Stimulated activated CD8-positive, alpha-beta memory T cell treated with anti-CD3 and anti-CD28 coated beads, Interleukin-7, amount 100 ng/mL, for 24 hours (primary cell): ENCODE measurements around the gene DTYMK.
A peak's percentile ranks its signal among the peaks of the same experiment; 100 is the strongest.

Experiments
- DNase-seq: peaks from one replicate; pipeline ENCODE4 v3.0.0-alpha.2; 2020; ENCODE audit warnings: low read depth

The DTYMK gene

DNA sequence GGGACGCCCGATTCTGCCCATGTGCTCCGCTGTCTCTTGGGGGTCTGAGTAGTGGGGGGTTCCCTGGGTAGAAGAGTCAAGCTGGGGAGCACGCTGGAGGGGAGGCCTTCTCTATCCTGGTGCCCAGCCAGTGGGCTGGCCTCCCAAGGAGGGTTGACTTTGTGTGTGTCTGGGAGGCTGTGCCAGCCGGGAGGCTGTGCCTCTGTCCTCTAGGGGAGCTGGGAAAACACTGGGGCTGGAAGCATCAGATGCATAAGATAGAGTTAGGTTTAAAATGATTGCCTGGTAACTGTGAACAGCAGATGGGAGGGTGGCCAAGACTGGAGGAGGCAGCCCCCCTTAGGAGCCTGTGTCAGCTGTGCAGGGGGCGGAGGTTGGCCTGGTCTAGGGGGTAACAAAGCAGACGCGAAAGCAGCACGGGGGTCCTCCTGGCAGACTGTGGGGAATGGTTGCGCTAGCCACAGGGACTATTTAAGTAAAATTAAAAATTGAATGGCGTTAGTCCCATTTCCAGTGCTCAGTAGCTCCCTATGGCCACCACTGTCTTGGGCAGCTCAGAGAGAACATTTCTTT lies 16.5 kb upstream of the DTYMK start:
- DNase-seq = no peak

DNA sequence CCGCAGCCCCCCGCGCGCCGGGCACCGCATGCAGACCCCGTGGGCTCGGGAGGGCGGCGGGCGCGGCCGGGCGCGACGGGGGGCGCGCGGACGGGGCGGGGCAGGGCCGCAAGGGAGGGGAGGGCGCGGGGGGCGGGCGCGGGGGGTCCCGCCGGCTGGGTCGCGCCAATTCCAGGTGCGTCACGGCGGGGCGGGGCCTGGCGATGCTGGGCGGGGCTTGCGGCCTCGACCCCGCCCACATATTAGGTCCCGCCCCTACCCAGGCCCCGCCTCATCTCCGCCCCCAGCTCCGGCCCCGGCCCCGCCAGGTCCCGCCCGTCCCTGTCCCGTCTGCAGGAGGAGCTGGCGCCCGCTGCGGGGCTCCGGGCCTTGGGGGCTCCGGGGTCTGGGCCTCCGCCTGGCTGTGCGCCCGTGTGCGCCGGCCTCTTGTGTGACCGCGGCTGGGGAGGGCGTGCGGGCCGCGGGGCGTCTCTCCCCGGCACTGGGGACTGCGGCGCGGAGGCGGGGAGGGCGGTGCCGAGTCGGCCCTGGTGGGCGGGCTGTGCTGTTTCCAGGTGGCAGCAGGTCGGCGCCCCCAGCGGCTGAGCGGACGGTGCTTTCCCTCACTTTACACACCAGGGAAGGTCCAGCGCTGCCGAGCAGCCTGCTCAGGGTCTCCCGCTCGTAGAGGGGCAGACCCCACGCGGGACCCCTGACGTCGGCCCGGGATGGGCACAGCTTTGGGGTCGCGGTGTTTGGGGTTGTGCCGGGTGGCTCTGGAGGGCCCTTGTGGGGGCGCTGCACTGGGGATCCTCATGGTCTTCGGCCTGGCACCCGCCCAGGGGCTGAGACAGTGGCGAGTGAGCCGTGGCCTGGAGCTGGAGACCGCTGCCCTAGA lies 15.8 kb upstream of the DTYMK start:
- DNase-seq = peak; percentile 72

DNA sequence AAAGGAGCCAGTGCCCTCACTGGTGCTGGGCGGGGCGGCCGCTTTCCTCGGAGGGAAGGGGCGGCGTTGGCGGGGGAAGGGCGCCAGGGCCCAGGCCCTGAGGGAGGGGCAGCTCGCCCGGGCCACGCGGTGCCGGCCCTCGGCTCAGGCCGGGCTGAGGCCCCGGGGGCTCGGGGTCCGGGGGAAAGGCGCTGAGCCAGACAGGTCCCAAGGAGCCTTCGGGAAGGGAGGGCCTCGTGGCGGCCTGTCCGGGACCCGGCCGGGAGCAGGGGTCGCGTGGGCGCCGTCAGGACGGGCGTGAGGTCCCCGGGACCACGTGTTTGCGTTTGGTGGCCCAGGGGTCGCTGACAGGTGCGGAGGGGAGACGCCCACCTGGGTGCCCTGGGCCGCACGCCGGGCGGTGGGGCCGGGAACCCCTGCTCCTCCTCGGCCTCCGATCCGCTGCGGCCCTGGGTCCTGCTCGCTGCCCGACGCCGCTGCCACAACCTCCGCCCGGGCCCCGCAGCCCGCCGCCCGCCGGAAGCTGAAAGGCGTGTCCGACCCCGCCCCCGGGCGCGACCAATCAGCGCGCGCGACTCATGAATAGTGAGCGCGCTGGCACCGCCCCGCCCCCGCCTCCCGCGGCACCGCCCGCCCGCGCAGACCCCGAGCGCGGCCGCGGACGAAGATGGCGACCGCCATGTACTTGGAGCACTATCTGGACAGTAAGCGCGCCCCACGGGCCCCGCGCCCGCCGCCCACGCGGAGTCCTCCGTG lies 15.0 kb upstream of the DTYMK start, which contains the start of gene ING5:
ING5 (plus strand) TSS at position 641 of the 756 bp plus-strand sequence; CDS start at position 668, 27 bp downstream.
- peak; percentile 93 for DNase-seq

DNA sequence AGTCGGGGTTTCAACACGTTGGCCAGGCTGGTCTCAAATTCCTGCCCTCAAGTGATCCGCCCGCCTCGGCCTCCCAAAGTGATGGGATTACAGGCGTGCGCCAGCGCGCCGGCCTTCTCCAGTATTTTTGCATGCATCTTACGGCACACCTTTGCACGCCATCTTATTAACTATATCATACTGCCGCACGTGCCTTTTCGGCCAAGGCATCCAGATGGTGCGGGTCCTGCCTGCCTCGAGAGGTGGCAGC lies 14.5 kb upstream of the DTYMK start:
- no peak for DNase-seq

DNA sequence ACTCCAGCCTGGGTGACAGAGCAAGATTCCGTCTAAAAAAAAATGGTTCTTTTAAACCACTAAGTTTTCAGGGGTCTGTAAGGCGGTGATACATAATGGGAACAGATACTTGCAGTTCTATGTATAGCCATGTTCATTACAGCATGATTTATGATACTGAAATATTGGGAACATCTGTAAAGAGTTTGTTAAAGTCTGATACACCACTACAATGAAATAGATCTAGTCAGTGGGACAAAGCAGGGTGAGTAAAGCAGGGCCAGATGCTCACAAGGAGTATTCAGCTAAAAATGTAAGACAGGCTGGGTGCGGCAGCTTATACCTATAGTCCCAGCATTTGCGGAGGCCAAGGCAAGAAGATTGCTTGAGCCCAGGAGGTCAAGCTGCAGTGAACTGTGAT lies 9.0 kb upstream of the DTYMK start:
- DNase-seq = no peak

DNA sequence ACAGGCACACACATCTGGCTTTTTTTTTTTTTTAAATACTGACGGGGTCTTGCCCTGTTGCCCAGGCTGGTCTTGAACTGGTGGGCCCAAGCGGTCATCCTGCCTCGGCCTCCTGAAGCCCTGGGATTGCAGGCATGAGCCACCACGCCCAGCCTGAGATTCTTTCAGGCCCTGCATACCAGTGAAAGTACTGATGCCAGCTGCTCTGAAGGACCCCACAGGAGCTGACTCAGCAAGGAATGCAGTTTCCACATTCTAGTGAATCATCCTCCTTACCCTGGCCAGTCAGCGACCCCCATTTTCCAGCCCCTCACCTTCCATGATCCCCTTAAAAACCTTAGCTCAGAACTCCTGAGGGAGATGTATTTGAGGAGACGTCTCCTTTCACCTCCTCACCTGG lies 5.8 kb upstream of the DTYMK start:
- DNase-seq = no peak

DNA sequence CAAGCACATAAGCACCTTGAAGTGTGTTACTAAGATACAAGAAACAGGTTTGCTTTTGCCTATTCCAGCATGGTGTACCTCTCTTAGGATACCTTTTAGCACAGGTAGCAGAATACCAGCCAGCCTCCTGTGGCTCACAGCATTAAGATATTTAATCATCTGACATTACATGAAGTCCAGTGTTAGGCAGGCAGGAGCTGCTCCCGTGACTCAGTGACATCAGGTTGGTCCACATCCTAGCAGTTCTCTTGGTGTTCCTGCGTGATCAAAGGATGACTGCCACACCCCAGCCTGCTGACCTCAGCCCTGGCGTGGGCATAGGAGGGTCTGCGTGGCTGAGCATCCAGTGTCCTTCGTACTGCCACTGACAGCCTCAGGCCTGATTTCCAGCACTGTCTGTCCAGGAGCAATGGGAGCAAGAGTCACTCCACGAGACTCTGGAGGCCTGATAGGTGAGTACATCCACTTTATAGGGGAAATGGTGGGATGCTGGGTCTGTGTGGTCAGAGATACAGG lies 3.6 kb upstream of the DTYMK start:
- no peak for DNase-seq

DNA sequence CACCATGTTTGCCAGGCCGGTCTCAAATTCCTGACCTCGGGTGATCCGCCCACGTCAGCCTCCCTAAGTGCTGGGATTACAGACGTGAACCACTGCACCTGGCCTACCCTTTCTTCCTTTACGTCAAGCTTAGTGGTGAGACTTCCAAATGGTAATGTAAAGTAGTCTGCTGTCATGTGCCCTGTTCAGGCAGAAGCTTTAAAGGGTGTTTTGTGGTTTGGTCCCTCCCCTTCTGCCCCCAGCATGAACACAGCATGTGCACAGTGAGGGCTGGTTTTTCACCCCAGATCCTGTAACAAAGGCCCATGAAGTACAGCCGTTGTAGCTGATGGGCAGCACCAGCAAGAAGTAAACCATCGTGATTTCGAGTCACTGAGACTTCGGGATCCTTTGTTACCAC lies 2.7 kb upstream of the DTYMK start:
- DNase-seq = no peak

DNA sequence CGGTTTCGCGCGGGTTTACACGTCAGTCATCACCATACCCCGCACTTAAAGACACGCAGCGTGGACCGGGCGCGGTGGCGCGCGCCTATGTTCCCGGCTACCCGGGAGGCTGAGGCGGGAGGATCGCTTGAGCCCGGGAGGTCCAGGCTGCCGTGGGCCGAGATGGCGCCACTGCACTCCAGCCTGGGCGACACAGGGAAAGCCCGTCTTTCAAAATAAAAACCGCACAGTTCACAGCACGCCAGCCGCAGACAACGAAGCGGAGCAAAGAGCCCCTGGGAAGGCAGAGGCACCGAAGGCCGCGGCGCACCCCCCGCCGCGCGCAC lies 328 bp downstream of the DTYMK start:
- no peak for DNase-seq

DNA sequence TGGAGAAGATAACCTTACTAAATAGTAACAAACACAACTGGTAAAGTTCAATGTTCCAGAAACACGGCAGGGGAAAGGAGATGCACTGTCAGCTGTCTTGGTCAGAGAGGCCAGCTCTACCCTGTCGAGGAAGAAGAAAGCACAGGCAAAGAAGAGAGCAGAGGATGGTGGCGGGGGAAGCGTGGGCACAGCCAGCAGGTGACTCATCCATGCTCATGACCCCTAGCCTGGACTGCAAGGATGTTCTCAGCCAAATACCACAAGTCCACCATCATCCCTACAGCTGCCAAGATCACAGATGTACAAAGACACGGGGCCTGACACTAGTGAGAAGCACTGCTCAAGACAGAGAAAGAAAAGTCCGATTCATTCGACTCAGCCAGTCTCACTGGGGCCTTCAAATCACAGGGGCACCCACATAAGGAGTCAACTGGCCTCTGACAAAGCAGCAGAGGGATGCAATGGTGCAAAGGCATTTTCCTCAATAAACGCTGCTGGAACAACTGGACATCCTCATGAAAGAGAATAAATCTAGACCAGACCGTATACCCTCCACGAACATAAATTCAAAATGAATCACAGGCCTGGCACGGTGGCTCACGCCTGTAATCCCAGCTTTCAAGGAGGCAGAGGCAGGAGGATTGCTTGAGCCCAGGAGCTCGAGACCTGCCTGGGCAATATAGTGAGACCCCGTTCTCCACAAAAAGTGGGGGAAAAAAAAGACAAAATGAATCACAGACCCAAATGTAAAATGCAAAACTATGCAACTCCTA lies 5.6 kb downstream of the DTYMK start:
- DNase-seq = no peak

DNA sequence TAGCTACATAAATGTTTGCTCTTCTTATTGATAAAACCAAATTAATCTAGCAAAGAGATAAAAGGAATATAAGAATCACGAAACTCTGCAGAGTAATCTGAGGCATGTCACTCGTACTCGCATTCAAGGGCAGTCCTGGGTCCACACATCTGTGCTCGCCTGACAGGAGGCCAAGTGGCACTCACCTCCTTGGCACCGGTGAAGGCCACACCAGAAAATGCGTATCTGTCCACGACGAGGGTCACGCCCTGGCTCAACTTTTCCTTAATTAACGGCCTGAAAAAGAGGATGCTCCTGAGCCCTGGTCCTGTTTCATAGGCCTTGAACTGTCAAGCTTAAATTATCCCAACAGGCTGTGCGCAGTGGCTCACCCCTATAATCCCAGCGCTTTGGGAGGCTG lies 6.6 kb downstream of the DTYMK start:
- DNase-seq = no peak

DNA sequence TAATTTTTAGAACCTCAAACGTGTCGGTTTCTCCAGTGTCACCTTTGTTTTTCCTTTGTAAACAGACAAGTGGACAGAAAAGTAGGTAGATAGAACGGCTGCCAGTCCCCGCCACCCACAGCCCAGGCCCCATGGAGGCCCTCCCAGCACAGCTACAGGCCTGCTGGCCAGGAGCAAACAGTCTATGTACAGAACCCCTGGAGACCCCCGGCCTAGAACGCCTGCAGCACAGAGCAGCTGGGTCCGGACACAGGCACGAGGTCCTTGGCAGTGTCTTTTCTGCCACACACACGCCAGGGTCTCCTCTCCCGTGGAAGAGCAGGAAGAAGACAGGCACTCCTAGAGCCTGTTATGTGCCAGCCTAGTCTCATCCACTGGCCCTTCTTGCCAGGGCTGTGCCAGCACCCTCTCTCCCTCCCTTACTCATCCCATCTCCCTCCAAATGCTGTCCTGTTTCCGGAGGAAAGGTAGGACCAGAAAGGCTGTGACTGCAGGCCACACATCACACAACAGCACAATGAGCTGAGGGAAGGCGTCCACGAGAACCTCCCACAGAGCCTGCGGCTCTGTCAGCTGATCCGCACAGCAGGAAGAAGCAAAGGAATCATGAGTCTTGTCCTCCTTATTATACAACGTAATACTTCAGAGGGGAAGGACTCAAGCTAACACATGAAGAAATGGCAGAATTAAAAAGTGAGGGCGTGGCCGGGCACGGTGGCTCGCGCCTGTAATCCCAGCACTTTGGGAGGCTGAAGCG lies 7.7 kb downstream of the DTYMK start:
- no peak for DNase-seq

DNA sequence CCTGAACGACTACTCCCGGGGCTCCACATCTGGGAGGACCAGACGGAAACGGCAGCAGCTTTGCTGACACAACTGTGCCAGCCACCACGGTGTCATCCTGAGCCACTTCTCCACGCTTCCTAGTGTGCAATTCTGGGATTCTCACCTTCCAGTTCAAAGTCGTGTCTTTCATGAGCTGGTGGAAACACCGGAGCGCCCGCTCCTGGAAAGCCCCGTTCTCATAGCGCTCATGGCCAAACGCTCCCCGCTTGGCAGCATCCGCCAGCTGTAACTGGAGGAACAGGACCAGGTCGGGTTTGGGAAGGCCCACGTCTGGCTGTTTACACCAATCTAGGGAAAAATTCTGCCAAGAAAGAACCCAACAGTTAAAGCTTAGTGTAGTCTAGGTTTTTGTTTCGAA lies 8.3 kb downstream of the DTYMK start:
- no peak for DNase-seq

DNA sequence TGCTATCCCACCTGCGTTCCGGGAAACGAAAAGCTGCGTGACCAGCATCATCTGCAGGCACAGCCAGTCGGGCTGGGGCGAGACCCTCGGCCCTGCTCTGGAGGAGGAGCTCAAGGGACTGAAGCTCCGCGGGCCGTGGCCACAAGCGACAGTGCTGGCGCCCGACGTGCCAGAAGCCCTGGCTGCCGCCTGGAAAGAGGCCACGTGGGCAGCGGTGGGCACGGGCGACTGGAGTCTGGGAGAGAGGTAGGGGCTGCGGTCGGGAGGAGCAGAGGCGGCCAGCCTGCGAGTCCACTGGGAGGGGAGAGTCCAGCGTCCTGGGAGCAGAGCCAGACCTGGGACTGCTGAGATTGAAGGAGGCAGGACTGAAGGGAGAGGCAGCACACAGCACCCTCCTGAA lies 9.2 kb downstream of the DTYMK start:
- DNase-seq = no peak

DNA sequence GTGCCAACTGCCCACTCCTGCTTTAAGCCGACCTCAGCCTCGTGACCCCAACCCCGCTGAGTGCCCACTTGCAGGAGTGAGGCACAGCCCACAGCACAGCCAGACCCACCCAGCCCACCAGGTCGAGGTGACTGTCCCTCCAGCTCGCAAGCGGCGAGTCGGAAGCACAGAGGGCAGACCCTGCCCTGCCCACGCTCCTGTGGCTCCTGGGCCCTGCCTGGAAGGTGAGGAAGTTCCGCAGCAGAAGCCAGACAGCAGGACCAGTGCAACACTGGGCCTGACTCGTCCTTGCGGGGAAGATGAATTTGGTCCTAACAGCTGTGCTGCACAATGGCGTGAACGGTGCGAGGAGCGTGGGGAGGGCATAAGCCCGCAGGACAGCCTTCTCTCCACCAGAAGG lies 9.9 kb downstream of the DTYMK start:
- DNase-seq = no peak

DNA sequence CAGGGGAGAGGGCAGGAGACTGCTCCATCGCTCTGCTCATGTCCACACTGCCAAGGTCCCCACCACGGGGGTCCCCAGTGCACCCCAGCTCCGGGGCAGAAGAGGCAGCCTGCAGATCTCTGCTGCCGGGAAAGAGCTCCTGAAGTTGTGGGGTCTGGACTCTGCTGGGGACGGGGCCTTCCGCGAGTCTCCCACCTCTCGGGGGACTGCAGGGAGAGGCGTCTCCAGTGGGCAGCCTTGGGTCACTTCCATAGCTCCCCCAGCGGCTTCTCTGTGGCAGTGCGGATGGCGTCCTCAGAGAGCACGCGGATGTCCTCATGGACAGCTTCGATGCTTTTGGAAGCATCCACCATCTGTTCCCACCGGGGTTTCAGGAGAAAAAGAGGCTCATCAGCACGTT lies 10.7 kb downstream of the DTYMK start:
- DNase-seq = no peak

DNA sequence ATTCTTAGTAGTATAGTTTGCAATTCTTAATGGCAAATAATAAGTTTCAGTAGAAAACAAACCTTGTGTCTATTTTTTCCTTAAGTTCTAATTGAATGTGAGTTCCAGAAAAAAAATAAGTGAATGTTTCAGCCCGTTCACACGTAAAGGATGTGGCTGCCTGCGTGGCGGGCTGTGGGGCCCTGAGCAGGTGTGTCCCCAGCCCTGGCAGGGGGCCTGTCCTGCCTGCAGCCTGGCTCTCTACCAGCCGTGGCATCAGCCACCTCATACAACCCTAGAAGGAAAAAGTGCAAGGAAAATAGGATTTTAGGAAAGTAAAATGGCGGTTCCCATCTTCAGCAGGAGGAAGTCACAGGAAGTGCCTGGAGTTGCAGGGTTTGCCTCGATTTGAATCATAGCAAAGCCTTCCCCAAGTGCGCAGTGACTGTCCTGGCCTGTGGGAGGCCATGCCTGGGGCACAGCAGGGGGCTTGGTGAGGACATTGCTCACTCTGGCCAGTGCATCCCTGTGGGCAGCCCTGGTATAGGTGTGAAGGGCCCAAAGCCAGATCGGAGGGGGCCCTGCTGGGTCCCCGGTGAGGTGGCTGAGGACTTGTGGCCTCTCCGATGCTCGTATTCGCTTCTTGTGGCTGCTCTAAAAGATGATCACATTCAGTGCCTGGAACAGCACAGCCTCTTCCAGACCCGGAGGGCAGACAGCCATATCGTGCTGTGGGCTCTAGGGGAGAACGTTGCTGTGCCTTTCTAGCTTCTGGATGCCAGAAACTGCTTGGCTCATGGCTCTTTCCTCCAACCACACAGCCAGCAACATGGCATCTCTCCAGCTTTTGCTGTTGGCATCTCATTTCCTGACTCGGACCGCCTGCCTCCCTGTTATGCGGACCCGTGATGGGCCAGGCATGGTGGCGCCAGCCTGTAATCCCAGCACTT lies 12.6 kb downstream of the DTYMK start:
- DNase-seq = no peak

DNA sequence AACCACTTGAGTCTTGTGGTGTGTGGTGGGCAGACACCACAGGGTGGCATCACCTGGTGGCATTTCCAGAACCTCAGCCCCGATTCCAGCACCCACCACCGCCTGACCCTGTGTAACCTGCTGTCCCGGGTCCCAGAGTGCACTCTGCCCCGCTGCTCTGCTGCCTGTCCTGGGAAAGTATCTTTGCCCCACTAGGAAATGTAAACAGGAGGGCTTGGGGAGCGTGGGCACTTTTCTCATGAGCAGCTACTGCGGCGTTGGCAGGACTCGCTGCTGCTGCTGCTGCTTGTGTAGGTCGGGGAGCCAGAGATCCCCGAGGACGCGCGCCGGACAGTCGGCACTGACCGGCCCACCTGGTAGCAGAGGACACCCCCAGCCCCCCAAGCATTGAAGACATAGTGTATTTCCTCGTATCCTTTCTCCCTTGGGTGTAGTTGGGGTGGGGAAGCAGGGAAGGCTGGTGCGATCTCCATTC lies 13.4 kb downstream of the DTYMK start:
- DNase-seq = no peak

DNA sequence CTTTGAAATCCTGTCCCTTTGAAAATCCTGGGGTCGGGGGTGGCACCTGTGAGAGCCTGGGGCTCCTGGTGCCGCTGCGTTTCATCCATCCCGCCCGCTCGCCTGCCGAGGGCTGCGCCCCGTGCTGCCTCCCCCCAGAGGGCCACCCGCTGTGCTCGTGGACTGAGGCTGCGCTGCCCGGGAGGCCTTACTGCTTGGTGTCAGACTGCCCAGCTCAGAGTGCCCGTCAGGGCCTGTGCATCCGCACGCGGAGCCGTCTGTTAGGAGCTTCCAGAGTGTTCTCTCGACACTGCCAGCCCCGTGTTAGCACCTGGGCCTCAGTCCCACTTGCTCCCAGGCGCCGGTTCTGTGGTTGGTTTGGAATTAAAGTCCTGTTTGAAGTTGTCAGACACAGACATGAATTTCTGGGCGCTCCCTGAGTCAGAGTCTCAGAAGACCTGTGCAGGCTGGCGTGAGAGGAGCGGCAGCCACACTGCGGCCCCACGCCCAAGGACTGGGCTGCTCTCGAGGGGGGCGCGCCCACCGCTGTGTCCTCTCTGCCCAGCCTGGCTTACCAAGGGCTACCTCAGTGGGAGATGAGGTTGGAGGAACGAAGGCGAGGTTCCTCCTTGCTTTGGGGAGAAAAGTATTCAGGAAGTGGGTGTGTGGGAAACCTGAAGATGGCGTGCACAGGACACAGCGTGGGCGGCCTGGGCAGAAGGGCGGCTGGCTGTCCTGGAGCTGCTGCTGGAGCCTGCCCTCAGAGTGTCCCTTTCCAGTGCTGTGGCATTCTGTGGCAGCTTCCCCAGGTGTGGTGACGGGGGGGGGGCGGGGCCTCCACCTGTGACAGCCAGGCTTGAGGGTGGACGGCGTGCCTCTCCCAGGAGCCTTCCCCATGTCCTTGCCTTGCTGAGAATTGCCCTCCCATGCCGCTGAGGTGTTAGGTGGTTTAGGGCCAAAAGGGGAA lies 14.1 kb downstream of the DTYMK start:
- no peak for DNase-seq
